ENCODE data around the gene TCF12. TPM values are rescaled to one million over a fixed set of nuclear protein-coding genes. Genes with fewer than 3 reads are reported as not detected.

TCF12 gene
- total RNA-seq, 2 donors from 2014 or later, result 44.9 to 55.5 TPM

GRCh38 chr15:57185507-57186074 lies 267.1 kb downstream of the TCF12 start:
- Mint-ChIP-seq H3K27ac (no peak overlapping the region), H3K36me3 (peaks cover 15 to 25% of the 10 kb centered on the region in 2 donors), H3K9me3 (peaks cover 0 to 3% of the 10 kb centered on the region in 2 donors)
- no peak for ATAC-seq
- DNase-seq (ENCODE audit: low spot score in 2 of 2), result no peak

- ATAC-seq (no peak), DNase-seq (ENCODE audit: low spot score in 2 of 2) (no peak)
- Mint-ChIP-seq H3K27ac (no peak overlapping the region), H3K9me3 (peaks cover 0 to 3% of the 10 kb centered on the region in 2 donors), H3K36me3 (peaks cover 16 to 19% of the 10 kb centered on the region in 2 donors)
Measured at GRCh38 chr15:57189466-57189865, 271.0 kb downstream of the TCF12 start.

GRCh38 chr15:57190208-57190607 lies 271.8 kb downstream of the TCF12 start:
- ATAC-seq (no peak), DNase-seq (ENCODE audit: low spot score in 2 of 2) (no peak)
- H3K36me3 Mint-ChIP-seq, result peaks cover 13 to 17% of the 10 kb centered on the region in 2 donors
- no peak overlapping the region for H3K27ac Mint-ChIP-seq
- peaks cover 0 to 1% of the 10 kb centered on the region in 2 donors for H3K9me3 Mint-ChIP-seq

DNA sequence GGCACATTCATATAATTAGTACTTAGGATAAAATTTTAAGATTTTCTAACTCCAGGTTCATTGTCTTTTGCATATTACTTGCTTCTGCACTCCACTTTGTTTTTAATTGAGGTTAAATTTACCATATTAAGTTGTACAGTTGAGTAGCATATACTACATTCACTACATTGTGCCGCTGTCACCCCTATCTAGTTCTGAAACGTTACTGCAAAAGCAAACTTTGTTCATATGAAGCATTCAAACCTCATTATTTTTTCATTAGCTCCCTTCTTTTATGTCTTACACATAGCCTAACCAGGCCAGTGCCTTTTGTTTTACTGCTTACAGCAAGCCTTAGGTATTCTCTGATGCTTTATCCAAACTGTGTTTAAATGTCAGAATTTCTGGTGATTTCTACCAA lies 274.7 kb downstream of the TCF12 start:
- Mint-ChIP-seq H3K27ac (no peak overlapping the region), H3K9me3 (no peaks in the 10 kb centered on the region), H3K36me3 (peaks cover 0 to 7% of the 10 kb centered on the region in 2 donors)
- ATAC-seq, result no peak
- no peak for DNase-seq (ENCODE audit: low spot score in 2 of 2)

DNA sequence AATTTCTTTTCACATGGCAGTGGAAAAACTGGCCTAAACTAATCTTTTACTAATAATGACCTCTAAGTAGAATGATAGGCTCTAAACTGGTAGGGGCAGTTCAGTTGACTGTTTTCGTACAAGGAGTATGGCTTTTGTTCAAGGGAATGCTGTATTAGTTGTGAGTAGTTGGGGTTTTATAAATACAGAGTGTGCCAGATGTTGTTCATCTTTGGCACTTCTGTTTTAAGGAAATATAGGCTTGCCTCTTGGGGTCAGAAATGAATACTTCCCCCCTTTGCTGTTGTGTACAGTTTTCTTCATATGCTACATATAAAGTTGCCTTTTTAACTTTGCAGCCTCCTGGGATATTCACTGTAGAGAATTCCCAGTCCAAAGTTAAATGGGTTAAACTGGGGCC lies 276.9 kb downstream of the TCF12 start:
- Mint-ChIP-seq H3K9me3 (no peaks in the 10 kb centered on the region), H3K27ac (no peak overlapping the region), H3K36me3 (peaks cover 0 to 7% of the 10 kb centered on the region in 2 donors)
- no peak for ATAC-seq
- no peak for DNase-seq (ENCODE audit: low spot score in 2 of 2)

DNA sequence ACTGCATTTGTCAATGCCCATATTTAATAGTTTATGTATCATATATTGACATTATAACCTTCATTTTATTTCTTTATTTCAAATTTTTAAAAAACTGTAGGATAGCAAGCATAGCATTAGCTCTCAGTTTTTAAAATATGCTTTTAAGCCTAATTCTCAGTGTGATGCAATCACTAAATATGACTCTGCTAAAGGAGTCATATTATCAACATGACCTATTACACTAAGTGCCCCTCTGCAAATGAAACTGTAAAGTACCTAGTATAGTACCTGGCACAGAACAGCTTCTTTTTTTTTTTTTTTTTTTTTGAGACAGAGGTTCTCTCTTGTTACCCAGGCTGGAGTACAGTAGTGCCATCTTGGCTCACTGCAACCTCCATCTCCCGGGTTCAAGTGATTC lies 278.4 kb downstream of the TCF12 start:
- Mint-ChIP-seq H3K9me3 (no peaks in the 10 kb centered on the region), H3K27ac (no peak overlapping the region), H3K36me3 (no peaks in the 10 kb centered on the region)
- no peak for DNase-seq (ENCODE audit: low spot score in 2 of 2)
- ATAC-seq, result no peak

DNA sequence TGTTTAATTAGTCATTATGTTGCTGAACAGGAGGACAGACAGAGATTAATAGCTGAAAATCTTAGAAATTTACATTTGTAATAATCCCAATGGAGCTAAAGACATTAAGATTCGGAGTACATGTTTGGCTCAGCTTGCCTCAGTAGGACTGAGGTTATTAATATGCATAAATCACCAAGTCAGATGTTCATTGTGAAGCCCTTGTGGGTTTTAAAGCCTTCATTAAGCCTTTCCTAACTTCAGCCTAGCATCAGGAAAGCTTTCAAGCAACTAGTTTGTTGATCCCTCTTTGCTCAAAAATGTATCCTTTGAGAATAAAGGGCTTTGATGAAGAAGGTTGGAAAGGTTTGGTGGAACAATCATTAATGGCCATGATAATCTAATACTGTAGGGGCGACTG lies 279.7 kb downstream of the TCF12 start:
- Mint-ChIP-seq H3K9me3 (no peaks in the 10 kb centered on the region), H3K36me3 (no peaks in the 10 kb centered on the region), H3K27ac (no peak overlapping the region)
- no peak for DNase-seq (ENCODE audit: low spot score in 2 of 2)
- no peak for ATAC-seq

GRCh38 chr15:57198654-57199291 lies 280.3 kb downstream of the TCF12 start:
- no peaks in the 10 kb centered on the region for H3K9me3 Mint-ChIP-seq
- ATAC-seq (no peak), DNase-seq (ENCODE audit: low spot score in 2 of 2) (no peak)
- H3K27ac Mint-ChIP-seq, result no peak overlapping the region
- H3K36me3 Mint-ChIP-seq, result no peaks in the 10 kb centered on the region

GRCh38 chr15:57201578-57201977 lies 283.1 kb downstream of the TCF12 start:
- DNase-seq (ENCODE audit: low spot score in 2 of 2) (no peak), ATAC-seq (no peak)
- Mint-ChIP-seq H3K36me3 (no peaks in the 10 kb centered on the region), H3K27ac (no peak overlapping the region), H3K9me3 (no peaks in the 10 kb centered on the region)

DNA sequence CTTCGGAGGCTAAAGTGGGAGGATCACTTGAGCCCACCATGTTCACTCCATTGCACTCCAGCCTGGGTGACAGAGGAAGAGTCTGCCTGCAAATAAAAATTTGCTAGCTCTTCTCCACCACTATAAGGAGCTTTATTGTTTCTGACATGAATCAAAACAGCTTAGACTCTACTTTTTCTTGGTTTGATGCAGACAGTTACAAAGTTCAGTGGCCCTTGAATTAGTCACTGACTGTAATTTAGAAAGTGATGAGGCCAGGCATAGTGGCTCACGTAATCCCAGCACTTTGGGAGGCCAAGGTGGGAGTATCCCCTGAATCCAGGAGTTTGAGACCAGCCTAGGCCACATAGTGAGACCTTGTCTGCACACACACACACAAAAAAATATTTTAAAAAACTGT lies 285.5 kb downstream of the TCF12 start:
- no peak overlapping the region for H3K27ac Mint-ChIP-seq
- peak in 1 of 2 donors; percentile 54 for ATAC-seq

GRCh38 chr15:57205027-57205855 lies 286.8 kb downstream of the TCF12 start:
- no peak for ATAC-seq
- H3K9me3 Mint-ChIP-seq, result no peaks in the 10 kb centered on the region
- H3K36me3 Mint-ChIP-seq, result no peaks in the 10 kb centered on the region
- no peak for DNase-seq (ENCODE audit: low spot score in 2 of 2)
- H3K27ac Mint-ChIP-seq, result no peak overlapping the region

More for the DNA sequence above, 285.5 kb downstream of the TCF12 start:
- DNase-seq (ENCODE audit: low spot score in 2 of 2), result no peak
- no peaks in the 10 kb centered on the region for H3K9me3 Mint-ChIP-seq
- H3K36me3 Mint-ChIP-seq, result no peaks in the 10 kb centered on the region

GRCh38 chr15:57205996-57206395 lies 287.6 kb downstream of the TCF12 start:
- H3K36me3 Mint-ChIP-seq, result no peaks in the 10 kb centered on the region
- ATAC-seq, result no peak
- no peaks in the 10 kb centered on the region for H3K9me3 Mint-ChIP-seq
- H3K27ac Mint-ChIP-seq, result no peak overlapping the region
- no peak for DNase-seq (ENCODE audit: low spot score in 2 of 2)

- no peaks in the 10 kb centered on the region for H3K36me3 Mint-ChIP-seq
- ATAC-seq (no peak), DNase-seq (ENCODE audit: low spot score in 2 of 2) (no peak)
- H3K27ac Mint-ChIP-seq, result no peak overlapping the region
- no peaks in the 10 kb centered on the region for H3K9me3 Mint-ChIP-seq
Measured at GRCh38 chr15:57213862-57214261, 295.4 kb downstream of the TCF12 start.

DNA sequence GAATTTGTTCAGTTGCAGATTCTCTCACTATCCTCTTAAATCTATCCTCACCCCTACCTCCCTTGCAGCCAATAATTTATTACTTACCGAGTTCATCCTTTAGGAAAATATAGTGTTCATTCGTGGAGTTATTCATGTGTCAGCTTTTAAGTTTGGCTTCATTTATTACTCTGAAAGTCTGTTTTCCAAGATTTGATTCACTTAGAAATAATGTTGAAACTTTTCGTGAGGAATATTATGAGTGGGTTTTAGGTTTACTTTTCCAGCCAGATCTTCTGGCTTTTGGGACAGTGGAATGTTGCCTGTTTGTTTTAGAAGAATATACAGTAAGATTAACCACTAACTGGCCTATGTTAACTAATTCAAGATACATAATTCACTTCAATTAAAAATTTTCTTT lies 296.9 kb downstream of the TCF12 start:
- no peaks in the 10 kb centered on the region for H3K36me3 Mint-ChIP-seq
- ATAC-seq (no peak), DNase-seq (ENCODE audit: low spot score in 2 of 2) (no peak)
- no peak overlapping the region for H3K27ac Mint-ChIP-seq
- H3K9me3 Mint-ChIP-seq, result no peaks in the 10 kb centered on the region

DNA sequence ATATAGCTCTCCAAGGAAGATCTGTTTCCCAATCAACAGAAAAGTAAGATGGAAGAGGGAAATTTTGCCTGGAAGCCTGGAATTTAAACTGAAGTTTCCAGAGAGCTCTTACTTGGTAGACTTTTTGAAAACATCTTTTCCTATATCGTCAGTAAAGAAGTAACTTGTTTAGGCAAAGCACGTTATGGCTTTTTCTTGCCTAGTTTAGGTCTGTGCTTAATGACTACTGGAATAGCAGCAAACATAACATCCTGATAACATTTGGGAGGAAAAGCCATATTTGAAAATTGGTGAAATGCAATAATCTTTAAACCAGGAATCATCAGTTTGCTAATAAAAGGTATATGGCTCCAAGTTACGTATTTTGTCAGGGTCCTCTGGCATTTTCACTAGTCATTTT lies 297.4 kb downstream of the TCF12 start:
- H3K36me3 Mint-ChIP-seq, result no peaks in the 10 kb centered on the region
- H3K27ac Mint-ChIP-seq, result no peak overlapping the region
- ATAC-seq (no peak), DNase-seq (ENCODE audit: low spot score in 2 of 2) (no peak)
- H3K9me3 Mint-ChIP-seq, result no peaks in the 10 kb centered on the region

- DNase-seq (ENCODE audit: low spot score in 2 of 2), result peak in 1 of 2 donors; percentile 4
- Mint-ChIP-seq H3K27ac (no peak overlapping the region), H3K36me3 (no peaks in the 10 kb centered on the region), H3K9me3 (no peaks in the 10 kb centered on the region)
- peak; percentile 41 to 93 for ATAC-seq
Measured at GRCh38 chr15:57216288-57216687, 297.8 kb downstream of the TCF12 start.

DNA sequence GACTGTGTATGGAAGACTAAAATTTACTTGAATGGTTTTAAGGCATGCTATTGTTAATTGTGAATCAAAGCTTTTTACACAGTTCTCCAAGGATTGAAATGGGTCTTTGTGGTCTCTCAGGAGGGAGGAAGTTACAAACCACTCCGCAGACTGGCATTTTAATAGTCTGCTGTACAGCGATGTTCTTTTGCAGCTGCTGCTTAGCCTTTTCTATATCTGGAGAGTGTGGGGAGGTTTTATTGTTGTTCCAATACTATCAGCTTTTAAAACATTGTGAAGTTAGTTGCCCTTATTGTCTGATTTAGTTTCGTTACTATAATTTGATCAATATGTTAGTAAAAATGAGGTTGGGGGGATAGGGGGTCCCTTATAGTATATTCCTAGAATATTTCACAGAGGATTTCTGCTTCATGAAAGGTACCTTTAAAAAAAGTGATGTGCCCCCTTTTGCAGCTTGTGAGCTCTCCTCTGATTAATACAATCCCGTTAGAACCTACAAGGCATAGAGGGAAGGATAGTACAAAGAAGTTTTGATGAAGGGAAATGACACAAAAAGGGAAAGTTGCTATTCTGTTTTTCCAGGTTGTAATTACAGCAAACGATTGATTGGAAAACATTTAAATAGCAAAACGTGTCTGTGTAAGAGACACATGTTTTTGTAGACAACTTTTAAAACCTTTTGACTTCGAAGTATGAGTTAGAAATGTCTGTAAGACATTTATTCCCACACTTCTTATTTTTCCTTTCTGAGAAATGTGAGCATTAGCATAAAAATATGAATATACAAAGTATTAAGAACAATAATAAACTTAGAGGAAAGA lies 299.5 kb downstream of the TCF12 start:
- Mint-ChIP-seq H3K9me3 (no peaks in the 10 kb centered on the region), H3K36me3 (no peaks in the 10 kb centered on the region), H3K27ac (no peak overlapping the region)
- DNase-seq (ENCODE audit: low spot score in 2 of 2) (no peak), ATAC-seq (no peak)

All from activated naive CD4-positive, alpha-beta T cell treated with anti-CD3 and anti-CD28 coated beads, Interleukin-2, amount 50 U/mL, for 72 hours (primary cell).